ENCODE measurements around the gene TEAD3. TPM values are rescaled to one million over a fixed set of nuclear protein-coding genes. Genes with fewer than 3 reads are reported as not detected.

The TEAD3 gene
- total and polyA plus RNA-seq, 2 experiments from 2014 or later = 15.0 to 26.5 TPM

GRCh38 chr6:35524380-35525020 is 27.6 kb upstream of the TEAD3 start:
- Mint-ChIP-seq H3K36me3 (ENCODE audit: low read depth) (no peaks in the 10 kb centered on the region), H3K27ac (no peak overlapping the region), H3K27me3 (ENCODE audit: insufficient read depth, low read depth, poor library complexity) (peaks cover 15% of the 10 kb centered on the region), H3K9me3 (no peaks in the 10 kb centered on the region; the same call in 2 of the 3 replicates), H3K4me1 (peaks cover 11% of the 10 kb centered on the region; the same call in 2 of the 3 replicates), H3K4me3 (no peak overlapping the region)
- DNase-seq (ENCODE audit: low spot score) (no peak), ATAC-seq (no peak)
- Histone ChIP-seq H3K9me2 (ENCODE audit: insufficient read depth) (no peaks in the 10 kb centered on the region), H3K4me3 (no peak overlapping the region), H3K27ac (ENCODE audit: low read depth) (no peak overlapping the region), H2AFZ (no peak overlapping the region), H3F3A (replicated peaks; ENCODE audit: low read depth) (0 out of 2 replicates have a peak, but pooled peaks cover 3% of the 10 kb centered on the region), H4K20me1 (replicated peaks; ENCODE audit: insufficient read depth) (no peaks in the 10 kb centered on the region), H3K36me3 (ENCODE audit: insufficient read depth) (no peaks in the 10 kb centered on the region), H3K4me1 (ENCODE audit: insufficient read depth) (peaks cover 7% of the 10 kb centered on the region), H3K79me2 (replicated peaks; ENCODE audit: insufficient read depth) (no peaks in the 10 kb centered on the region), H3K4me2 (no peak overlapping the region), H3K27me3 (ENCODE audit: insufficient read depth) (no peaks in the 10 kb centered on the region)
- TF ChIP-seq EZH2phosphoT487 (IDR thresholded peaks at IDR 0.05; ENCODE audit: unreplicated experiment) (no peak), ETS1 (IDR thresholded peaks at IDR 0.05) (no peak), JUNB (IDR thresholded peaks at IDR 0.05; ENCODE audit: unreplicated experiment) (no peak), EZH2 (IDR thresholded peaks at IDR 0.05; ENCODE audit: low read depth, unreplicated experiment) (no peak), STAT1 (IDR thresholded peaks at IDR 0.05; ENCODE audit: unreplicated experiment) (no peak), CREB1 (CRISPR knock-in tag; IDR thresholded peaks at IDR 0.05; ENCODE audit: low read depth) (no peak), POLR2AphosphoS5 (IDR thresholded peaks at IDR 0.05; ENCODE audit: low read depth) (no peak), ZNF462 (CRISPR knock-in tag; IDR thresholded peaks at IDR 0.05) (no peak), ZNF114 (CRISPR knock-in tag; IDR thresholded peaks at IDR 0.05) (no peak), CTCF (conservative IDR thresholded peaks at IDR 0.05; ENCODE audit: low read depth in 2 of 2) (no peak), REST (IDR thresholded peaks at IDR 0.05; ENCODE audit: unreplicated experiment) (no peak), NANOG (IDR thresholded peaks at IDR 0.05; ENCODE audit: borderline replicate concordance) (no peak), ZNF331 (CRISPR knock-in tag; IDR thresholded peaks at IDR 0.05; ENCODE audit: low read depth) (no peak)

Data from GM23338 (cell line).